ENCODE measurements around the gene TTC33.
"Not testable (repeated sequence)": the region's sequence is repeated elsewhere in the genome, so short reads cannot be mapped to it uniquely, and the experiment has no call there.

Gene TTC33

DNA sequence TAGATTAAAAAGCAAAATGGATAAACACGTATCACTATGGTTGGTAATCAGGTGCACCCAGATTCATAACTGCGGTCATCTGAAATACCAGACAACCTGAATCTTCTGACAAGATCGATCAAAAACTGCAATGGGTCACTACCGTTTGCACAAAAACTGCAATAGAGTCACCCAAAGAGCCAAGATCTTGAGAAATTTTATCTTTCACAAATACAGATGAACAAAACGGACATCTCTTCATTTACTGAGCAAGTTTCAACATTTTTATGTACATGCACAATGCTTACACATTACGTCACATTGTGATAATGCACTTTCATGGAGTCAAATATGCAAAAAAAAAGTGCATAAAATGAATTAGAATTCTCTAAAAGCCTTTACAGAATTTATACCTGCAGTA is 23.8 kb upstream of the TTC33 start:
- no peak for DNase-seq

DNA sequence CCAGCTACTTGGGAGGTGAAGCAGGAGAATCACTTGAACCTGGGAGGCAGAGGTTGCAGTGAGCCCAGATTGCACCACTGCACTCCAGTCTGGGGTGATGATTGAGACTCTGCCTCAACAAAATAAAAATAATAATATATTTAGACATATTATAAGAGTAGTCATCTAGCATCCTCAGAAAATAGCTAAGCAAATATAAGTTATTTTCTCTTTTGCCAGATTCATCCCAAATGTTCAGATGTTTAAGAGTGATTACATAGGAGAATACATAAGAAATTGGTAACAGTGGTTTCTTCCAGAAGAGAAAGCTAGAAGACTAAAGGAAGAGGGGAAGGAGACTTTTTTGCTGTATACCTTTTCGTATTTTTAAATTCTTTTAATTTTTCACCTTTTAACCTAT is 22.4 kb upstream of the TTC33 start:
- DNase-seq, result no peak

DNA sequence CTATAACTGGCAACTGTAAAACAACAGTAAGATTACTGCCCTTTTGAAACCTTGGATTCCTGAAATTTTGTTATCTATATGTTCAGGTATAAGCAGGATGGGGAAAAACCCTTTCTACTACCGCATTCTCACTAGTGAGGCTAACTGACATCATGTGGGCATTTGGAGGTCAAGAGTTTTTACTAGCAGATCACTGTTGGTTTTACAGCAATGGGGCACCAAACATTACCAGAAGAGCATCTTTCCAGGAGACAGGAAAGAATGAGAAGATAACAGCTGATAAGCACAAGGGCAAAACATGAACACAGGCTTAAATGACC is 20.9 kb upstream of the TTC33 start:
- no peak for DNase-seq

DNA sequence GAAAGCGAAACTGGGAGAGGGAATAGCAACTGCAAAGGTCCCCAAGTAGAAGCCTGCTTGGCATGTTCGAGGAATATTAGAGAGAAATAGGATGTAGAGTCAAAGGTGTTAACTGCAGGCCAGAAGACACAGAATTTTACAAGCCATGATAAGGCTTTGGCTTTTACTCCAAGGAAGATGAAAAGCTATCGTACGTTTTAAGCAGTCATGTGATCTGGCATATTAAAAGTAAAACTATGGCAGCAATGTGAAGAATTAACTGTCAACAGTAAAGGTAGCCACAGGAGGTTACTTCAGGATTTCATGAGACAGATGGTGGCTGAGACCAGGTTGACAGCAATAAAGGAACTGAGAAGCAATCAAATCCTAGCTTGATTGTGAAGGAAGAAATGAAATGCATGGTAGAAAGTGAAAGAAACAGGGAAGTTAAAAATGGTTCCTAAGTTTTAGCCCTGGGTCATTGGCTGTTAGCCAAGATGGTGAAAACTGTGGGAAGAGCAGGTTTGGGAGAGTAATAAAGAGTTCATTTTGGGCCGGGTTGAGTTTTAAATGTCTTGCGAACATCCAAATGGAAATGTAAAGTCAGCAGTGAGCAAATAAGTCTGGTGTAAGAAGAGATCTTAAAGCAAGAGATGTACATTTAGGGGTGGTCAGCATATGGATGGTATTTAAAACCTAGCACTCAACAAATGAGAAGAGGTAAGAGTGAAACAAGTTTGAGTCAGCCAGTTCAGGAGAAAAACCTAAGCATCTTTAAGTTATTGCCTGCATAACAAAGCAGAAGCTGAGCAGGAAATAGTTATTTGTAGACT is 20.3 kb upstream of the TTC33 start:
- DNase-seq, result no peak

DNA sequence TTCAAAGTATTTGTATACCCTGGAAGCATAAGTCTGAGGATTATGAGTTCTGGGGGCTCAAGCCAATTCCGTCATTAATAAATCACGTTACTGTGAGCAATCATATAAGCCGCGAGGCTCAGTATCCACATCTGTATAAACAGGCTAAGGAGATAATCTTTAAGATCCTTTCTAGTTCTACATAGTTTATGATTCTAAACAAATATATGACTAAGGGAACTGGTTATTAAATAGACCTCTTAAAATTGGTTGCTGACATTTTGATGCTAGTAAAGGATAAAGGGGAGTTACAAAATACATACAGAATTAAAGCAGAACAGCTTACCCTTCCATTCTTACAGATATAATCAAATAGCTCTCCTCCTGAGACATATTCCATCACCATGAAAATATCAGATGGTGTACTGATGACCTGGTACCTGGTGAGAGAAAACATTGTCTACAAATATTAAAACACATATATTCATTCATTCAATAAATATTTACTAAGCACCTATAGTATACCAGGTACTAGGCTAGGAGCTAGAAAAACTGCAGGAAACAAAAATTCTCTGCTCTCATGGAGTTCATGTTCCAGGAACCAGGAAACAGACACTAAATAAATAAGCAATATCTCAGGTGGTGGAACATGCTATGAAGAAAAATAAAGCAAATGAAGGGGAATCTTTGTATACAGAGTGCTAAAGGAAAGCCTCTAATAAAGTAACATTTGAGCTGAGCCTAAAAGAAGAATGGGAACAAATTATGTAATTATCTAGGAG is 19.5 kb upstream of the TTC33 start:
- DNase-seq, result no peak

DNA sequence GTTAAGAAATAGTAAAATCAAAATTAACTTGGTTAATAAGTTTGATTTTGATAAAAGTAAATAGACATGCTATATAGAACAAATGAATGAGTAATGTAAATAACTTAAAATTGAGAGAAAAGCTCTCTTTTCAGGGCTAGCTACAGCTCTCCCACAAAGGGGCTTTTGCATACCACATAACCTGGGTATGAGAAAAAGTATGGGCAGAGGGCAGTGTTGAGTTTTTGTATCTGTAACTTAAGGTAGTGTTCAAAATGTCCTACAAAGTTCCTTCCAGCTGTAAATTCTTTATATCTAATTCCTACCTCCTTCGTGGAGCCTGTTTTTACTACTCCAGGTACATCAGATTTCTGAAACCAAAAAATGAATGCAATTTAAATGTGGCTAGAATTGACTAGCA is 18.9 kb upstream of the TTC33 start:
- DNase-seq, result no peak

DNA sequence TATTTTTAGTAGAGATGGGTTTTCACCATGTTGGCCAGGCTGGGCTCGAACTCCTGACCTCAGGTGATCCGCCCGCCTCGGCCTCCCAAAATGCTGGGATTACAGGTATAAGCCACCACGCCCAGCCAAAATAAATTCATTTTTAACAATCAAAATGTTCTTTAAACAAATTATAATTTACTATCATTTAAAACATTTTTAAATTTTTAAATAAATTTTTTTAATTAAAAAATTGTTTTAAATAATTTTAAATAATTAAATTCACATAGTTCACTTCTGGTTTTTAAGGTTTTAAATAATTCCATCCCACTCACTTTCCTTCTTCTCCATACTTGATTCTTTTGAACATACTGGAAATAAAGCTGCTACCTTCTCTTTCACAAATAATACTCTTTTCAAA is 15.0 kb upstream of the TTC33 start:
- DNase-seq, result no peak

DNA sequence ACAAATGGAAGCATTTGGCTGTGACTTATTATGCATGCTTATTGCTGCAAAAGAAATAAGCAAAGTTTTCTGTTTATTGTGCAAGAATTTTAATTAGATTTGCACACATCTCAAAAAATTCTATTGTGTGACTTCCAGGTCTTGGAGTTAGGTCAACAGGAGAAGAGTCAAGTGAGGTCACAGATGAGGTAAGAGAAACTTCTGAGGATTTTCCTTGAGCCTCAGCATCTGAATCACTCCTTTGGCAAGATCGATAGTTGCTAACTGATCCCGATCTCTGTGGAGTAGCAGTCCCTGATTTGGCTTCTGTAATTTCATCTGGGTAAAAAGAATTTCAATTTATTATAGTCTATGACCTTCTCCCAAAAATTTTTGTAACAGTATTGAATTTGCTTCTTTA is 6.9 kb upstream of the TTC33 start:
- DNase-seq, result no peak

DNA sequence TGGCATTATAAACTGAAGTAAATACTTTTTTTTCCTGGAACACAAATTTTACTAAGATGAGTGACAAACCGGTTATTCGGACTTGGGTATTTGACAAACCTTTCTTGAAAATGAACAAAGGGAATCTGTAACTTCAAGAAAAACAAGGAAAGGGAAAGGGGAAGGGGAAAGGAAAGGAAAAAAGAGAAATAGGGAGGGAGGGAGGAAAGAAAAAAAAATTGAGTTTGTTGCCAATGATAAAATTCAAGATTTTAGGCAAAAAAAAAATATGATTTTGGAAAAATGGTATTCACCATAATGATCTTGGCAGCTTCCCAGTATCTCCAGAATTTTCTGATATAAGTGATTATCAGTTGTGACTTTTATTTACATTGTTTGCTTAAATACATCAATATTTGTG is 1.6 kb upstream of the TTC33 start:
- DNase-seq, result no peak

DNA sequence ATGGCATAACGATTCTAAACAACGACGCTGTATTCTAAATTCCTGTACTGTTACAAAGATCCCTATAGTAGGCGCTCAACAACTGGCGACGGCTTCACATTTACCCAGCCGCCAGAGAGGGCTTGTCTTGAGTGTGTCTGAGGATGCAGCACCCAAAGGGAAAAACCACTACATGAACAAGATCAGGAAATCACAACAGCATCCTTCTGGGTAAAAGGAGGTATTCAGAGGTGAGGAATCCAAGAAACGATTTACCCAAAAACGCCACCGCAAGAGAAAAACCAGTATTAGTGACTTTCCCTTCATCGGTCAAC is 711 bp downstream of the TTC33 start:
- peak; percentile 82 for DNase-seq

DNA sequence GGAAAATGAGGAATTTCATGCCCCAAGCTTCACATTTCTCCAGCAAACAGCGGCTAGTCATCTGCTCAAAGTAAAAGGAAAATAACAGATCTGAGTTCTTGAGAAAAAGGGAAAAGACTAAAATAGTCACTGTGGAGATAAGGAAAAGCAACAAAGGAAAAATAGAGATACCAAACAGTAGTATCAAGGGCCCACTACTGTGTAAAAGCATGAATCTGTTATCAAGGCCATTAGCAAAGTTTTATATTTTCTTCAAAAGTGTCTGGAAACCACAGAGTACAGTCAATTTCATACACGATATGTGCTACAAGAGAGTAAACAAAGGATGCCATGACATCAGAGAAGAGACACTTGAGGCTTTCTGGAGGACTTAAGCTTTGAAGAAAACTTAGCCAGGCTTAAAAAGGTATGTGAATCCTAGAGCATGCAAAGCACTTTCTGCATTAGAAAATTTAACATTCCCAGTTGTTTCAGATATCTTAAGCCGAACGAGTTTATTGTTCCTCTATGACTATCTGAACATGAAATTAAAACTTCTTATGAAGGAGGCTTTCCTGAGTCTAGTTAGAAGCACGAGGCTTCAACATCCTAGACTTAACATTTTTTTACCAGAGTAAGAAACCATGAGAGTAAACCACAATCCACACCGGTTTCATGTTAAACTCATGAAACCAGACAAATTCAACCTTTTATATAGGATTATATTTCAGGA is 1.2 kb downstream of the TTC33 start:
- peak; percentile 44 for DNase-seq

DNA sequence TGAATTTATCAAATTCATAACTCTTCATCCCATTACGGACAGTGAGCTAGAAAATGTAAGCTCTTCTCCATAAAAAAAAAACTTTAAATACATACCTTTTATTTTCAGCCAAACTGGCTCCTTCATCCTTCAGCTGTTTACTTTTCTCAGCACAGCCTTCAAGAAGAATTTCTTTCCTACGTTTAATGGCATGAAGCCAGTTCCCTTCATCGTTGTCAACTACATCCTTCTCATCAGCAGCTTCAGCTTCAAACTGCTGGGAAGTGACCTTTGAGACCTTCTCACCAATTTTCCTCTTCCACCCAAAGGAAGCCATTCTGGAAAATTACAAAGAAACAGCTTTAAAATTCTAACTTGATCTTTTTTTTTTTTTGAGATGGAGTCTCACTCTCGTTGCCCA is 9.1 kb downstream of the TTC33 start:
- DNase-seq, result peak; percentile 14

DNA sequence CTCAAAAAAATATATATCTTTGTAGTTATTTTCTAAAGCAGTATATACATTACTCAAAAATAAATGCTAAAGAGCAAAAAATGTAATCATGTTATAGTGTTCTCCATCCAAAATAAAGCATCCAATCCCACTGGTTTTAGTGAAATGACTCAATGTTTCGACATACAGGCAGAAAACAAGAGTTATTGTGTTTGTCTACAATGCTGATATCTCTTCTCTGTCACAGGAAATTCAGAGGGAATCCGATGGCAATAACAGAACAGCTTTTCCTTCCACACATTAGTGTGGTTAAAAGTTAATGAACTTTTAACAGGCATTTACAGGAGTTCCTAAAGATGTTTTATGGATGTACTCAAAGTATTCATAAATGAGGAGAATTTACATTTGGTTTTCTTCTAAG is 12.0 kb downstream of the TTC33 start:
- DNase-seq, result no peak

DNA sequence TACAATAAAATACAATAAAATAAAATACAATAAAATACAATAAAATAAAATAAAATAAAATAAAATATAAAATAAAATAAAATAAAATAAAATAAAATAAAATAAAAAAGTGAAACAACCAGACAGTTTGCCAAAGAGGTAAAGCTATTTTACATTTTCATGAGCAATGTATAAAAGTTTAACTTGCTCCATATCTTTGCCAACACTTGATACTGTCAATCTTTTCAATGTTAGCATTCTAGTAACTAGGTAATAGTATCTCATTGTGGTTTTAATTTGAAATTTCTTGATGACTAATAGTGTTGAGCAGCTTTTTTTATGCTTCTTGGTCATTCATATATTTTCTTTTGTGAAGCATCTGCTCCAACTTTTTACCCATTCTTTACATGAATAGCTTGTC is 17.3 kb downstream of the TTC33 start:
- peak; percentile 25 for DNase-seq

DNA sequence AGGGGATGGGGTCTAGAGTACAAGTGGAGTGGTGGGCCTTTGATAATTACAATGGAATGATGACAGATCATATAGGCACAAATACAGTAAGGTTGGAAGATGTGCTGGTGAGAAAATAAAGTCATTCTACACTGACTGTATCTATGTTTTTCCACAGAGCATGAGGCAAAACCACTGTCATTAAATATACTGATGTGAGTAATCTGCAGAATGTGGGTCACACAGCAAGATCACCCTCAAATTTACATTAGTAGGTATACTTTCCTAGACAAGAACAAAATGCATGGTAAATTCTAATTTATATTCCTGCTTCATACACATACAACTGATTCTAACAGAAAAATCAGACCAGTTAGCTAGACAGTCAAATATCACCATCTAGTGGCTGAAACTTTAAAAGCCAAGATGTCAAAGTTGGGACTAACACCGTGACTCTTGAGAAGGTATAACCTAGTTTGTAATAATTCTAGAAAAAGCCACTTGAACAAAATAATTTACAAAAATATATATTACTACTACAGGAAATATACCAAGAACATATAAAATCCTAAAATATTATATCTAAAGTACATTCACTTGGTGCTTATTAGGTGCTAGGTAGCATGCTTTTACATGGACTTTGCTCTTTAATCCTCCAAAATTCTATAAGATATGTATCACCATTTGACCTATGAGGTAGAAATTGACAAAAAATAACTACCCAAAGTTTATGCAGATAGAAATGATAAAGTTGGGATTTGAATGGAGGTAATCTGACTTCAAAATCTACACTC is 19.5 kb downstream of the TTC33 start:
- DNase-seq, result peak; percentile 68

DNA sequence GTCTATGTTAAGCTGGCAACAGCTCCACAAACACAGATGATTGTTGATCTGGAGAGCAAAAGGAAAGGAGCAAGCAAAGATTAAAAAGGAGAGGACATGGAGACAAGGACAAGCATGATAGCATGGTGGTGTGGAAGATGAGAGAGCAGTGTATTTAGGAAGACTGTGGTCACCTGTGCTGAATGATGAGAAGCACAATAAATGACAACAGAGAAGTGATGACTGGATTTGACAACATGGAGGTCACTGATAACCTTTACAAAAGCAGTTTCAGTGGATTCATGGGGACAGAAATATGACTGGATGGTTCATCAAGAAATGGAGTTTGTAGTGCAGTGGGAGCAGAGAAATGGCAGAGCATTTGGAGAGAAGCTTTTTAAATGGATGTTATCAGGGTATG is 20.2 kb downstream of the TTC33 start:
- DNase-seq, result no peak

DNA sequence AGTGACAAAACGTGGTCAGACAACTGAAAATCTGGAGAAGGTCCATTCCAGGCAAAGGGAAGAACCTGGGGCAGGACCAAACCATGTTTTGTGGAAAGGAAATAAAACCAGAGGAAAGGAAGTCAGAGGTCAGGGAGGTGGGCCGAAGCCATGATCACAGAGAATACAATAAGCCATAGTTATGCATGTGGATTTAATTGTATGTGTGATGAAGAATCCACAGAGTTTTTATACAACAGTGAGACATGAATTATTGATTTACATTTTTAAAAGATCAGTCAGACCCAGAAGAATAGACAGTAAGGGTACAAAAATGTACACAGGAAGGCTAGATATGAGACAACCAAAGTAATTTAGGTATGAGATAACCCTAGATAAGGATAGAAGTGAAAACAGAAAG is 20.8 kb downstream of the TTC33 start:
- DNase-seq, result peak; percentile 54

DNA sequence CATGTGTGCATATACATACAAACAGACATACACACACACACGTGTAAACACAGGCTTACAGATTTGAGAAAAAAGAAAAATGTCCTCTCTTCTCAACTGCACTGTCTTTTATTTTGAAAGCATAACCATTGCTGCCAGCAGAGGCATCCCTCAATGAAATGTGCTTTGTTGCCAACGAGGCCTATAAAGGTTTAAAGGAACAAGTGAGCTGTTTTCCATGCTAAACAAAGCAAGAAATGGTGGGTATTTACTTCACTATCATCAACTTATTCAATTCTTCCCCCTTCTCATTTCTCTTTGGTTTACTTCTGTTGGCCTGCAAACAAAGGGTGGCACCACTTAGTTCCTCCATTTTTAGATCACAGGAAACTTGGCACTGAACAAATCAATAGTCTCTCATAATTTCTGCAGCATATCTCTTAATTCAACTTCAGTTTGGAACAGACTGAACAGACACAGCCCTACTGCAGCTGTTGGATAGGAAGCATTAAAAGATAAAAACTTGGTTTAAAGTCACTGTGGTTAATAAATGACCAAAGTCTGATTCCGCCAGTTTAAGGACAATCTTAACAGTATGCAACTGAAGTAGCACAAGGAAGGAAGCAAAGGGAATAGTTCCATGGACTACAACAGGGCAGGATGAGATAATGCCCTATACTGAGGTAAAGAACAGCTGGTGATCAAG is 21.7 kb downstream of the TTC33 start:
- DNase-seq, result no peak

DNA sequence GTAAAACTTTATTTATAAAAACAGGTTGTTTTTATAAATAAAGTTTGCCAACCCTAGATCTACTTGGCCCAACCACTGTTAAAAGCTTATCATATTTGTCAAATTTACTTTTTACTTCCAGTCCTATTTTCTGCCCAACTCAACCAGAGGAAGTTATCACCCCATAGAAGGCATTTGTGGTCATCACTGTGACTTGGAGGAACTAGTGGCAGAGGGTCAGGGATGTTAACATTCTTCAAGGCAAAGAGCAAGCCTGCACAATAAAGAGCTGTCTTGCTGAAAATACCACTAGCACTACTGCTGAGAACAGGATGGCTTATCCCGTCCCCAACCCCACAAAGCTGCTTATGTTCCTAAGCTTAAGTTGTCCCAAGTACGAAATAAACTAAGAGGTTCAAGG is 22.3 kb downstream of the TTC33 start:
- DNase-seq, result no peak

DNA sequence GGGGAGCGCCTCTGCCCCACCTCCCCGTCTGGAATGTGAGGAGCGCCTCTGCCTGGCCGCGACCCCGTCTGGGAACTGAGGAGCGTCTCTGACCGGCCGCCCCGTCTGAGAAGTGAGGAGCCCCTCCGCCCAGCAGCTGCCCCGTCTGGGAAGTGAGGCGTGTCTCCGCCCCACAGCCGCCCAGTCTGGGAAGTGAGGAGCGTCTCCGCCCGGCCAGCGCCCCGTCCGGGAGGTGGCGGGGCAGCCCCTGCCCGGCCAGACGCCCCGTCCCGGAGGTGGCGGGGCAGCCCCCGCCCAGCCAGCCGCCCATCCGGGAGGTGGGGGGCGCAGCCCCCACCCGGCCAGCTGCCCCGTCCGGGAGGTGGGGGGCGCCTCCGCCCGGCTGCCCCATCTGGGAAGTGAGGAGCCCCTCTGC is 33.3 kb downstream of the TTC33 start:
- DNase-seq, result not testable (repeated sequence)

DNA sequence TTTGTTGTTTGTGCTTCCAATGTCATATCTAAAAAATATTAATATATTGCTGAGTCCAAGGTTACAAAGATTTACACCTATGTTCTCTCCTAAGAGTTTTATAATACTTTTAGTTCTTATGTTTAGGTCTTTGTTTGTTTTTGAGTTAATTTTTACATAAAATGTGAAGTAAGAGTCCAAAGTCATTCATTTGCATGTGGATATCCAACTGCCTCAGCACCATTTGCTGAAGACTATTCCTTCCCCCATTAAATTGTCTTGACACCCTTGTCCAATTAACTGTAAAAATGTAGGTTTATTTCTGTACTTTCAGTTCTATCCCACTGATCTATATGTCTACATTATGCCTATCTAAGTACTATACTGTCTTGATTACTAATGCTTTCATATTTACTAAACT is 35.7 kb downstream of the TTC33 start:
- DNase-seq, result no peak

DNA sequence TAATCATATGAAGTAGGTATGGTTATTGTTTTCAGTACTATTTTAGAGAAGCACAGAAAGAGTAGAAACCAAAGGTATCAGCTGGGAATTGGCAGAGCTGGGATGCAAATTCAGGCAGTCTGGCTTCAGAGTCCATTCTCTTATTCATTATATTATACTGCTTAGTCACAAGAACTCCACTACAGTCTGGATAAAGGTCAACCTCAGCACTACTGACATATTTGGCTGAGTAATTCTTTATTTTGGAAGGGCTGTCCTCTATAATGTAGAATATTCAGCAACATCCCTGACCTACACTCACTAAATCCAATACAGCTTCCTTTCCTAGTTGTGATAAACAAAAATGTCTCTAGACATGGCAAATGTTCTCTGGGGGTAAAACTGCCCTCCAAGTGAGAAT is 38.5 kb downstream of the TTC33 start:
- peak; percentile 54 for DNase-seq

DNA sequence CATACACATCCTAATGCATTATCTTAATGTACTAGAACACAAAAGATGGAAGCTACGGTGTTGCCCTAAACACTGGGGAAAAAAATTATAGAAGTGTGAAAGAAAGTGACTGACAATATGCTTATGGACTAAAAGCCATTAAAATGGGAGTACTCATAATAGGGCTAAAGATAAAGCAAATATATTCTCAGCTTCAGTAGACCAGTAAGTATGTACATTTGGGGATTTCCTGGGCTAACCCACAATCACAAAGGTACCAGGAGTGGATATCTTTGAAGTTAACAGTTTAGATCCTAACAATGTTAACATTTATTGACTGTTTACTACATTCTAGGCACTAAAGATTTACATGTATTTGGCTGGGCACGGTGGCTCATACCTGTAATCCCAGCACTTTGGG is 39.2 kb downstream of the TTC33 start:
- no peak for DNase-seq
